Calu3 (cell line): ENCODE measurements around the gene ASTN1. TPM values are rescaled to one million over a fixed set of nuclear protein-coding genes. Genes with fewer than 3 reads are reported as not detected.

Experiments used
- BruUV-seq: library from RNA; stranded (reverse); fragments of 400-500 nt; replicated peaks from 2 replicates; lab custom pipeline; 2021; lab: Mats Ljungman, UMichigan
- CTCF ChIA-PET: fragments of 300-600 bp; sonication (Branson Sonifier 250); formaldehyde crosslinking; loops from one replicate; lab custom pipeline; 2022; ENCODE audit warnings: antibody characterized with exemption; lab: Charles Lee
- DNase-seq: peaks from one replicate; pipeline ENCODE4 v3.0.0; 2022
- H3K27ac Mint-ChIP-seq: one replicate; pipeline ENCODE4 v1.8.0; 2022; ENCODE audit warnings: mixed read lengths; ENCODE audit not compliant: unreplicated experiment
- H3K27me3 Mint-ChIP-seq: one replicate; pipeline ENCODE4 v1.8.0; 2022; ENCODE audit warnings: mixed read lengths; ENCODE audit not compliant: unreplicated experiment
- H3K36me3 Mint-ChIP-seq: one replicate; pipeline ENCODE4 v1.8.0; 2022; ENCODE audit warnings: mild to moderate bottlenecking, moderate library complexity, mixed read lengths; ENCODE audit not compliant: insufficient read depth, unreplicated experiment
- H3K4me1 Mint-ChIP-seq: one replicate; pipeline ENCODE4 v1.8.0; 2022; ENCODE audit warnings: mild to moderate bottlenecking, low read depth, mixed read lengths; ENCODE audit not compliant: unreplicated experiment
- H3K4me3 Mint-ChIP-seq: one replicate; pipeline ENCODE4 v1.8.0; 2022; ENCODE audit warnings: mild to moderate bottlenecking, low read depth, moderate library complexity, mixed read lengths; ENCODE audit not compliant: unreplicated experiment
- H3K9me3 Mint-ChIP-seq: one replicate; pipeline ENCODE4 v1.8.0; 2022; ENCODE audit warnings: low read depth, mixed read lengths; ENCODE audit not compliant: unreplicated experiment
- CTCF ChIP-seq: fragments of 200-600 bp; IDR thresholded peaks from one replicate; pipeline ENCODE4 v1.8.0; 2022; ENCODE audit warnings: antibody characterized with exemption; ENCODE audit not compliant: unreplicated experiment
- intact Hi-C: fragments of 100-400 bp; cut with micrococcal nuclease; formaldehyde crosslinking; loops from one replicate; pipeline ENCODE4 v1.10.0; 2022; ENCODE audit not compliant: unreplicated experiment
- microRNA-seq: library from miRNA; unstranded; fragments of <30 nt; microRNA quantifications from one replicate; pipeline ENCODE4 v1.2.0, GENCODE V29; 2022
- total RNA-seq: library from RNA; stranded (reverse); gene quantifications from 2 replicates; pipeline ENCODE4 v1.2.3, GENCODE V29; 2022

ASTN1 gene
- total RNA-seq, 1 experiment from 2014 or later = not detected

- DNase-seq = no peak
- Mint-ChIP-seq H3K27ac (no peak overlapping the region), H3K27me3 (peaks cover 11% of the 10 kb centered on the region), H3K36me3 (no peaks in the 10 kb centered on the region), H3K9me3 (peaks cover 4% of the 10 kb centered on the region), H3K4me3 (no peak overlapping the region), H3K4me1 (no peaks in the 10 kb centered on the region)
- intact Hi-C loops = no loop called here
- TF ChIP-seq CTCF = no peak
- no TSS peak for BruUV-seq
- CTCF ChIA-PET = no interaction called here
These were observed 348.3 kb downstream of the ASTN1 start for GRCh38 chr1:176816232-176816631.

GRCh38 chr1:176815621-176816020 is 348.9 kb downstream of the ASTN1 start:
- no peak for DNase-seq
- no peaks in the 10 kb centered on the region for H3K4me1 Mint-ChIP-seq
- no peaks in the 10 kb centered on the region for H3K36me3 Mint-ChIP-seq
- H3K27ac Mint-ChIP-seq = no peak overlapping the region
- peaks cover 11% of the 10 kb centered on the region for H3K27me3 Mint-ChIP-seq
- no peak for TF ChIP-seq CTCF
- CTCF ChIA-PET = no interaction called here
- BruUV-seq = no TSS peak
- peaks cover 4% of the 10 kb centered on the region for H3K9me3 Mint-ChIP-seq
- no peak overlapping the region for H3K4me3 Mint-ChIP-seq
- intact Hi-C loops = no loop called here

DNA sequence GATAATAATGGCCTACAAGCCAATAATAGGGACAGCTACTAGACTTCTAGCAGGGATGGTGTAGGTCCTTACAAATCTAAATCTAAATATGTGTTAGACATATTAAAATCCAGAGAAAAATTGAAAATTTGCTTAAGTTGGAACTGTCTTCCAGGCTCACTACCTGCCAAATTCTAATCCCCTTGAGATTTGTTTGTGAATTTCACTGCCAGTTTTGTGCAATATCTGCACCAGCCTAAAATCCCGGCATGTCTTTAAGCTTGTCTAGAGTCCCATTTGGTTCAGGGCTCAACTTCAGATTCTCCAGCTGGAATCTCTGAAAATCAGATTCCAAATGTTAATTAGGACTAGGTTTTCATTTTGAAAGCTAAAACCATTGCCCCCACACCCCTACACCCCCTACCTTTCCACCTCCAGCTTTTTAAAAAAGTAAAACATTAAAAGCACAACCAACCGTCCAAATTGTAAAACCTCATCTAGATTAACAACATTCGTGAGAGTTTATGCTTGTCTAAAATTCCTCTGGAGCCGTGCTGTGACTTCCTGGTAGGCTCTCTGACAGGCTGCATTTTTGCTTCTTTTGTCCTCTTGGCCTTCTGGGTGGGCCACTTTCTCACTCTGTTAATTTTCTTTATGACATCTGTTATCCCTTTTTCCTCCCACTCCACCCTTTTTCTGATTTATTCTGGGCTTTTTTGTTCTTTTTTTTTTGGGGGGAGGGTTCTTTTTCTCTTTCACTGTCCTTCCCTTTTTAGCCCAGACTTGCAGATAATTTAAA is 352.8 kb downstream of the ASTN1 start:
- TF ChIP-seq CTCF = no peak
- no TSS peak for BruUV-seq
- CTCF ChIA-PET = interaction anchor here (1.1 kb wide), 1 partner anchor 9 kb away, joined by 3 read pairs; no protein-coding TSS in a partner anchor

GRCh38 chr1:176809292-176809691 is 355.2 kb downstream of the ASTN1 start:
- BruUV-seq = no TSS peak
- CTCF ChIA-PET = interaction anchor here (0.7 kb wide), 2 partner anchors 11 to 47 kb away, joined by 3 to 5 read pairs; no protein-coding TSS in a partner anchor

More for the DNA sequence above, 352.8 kb downstream of the ASTN1 start:
- H3K27me3 Mint-ChIP-seq = peaks cover 11% of the 10 kb centered on the region
- intact Hi-C loops = no loop called here
- H3K9me3 Mint-ChIP-seq = peaks cover 4% of the 10 kb centered on the region
- H3K4me3 Mint-ChIP-seq = no peak overlapping the region
- H3K27ac Mint-ChIP-seq = no peak overlapping the region
- no peak for DNase-seq
- H3K36me3 Mint-ChIP-seq = no peaks in the 10 kb centered on the region
- no peaks in the 10 kb centered on the region for H3K4me1 Mint-ChIP-seq

More at GRCh38 chr1:176809292-176809691, 355.2 kb downstream of the ASTN1 start:
- no peak overlapping the region for H3K4me3 Mint-ChIP-seq
- no peaks in the 10 kb centered on the region for H3K9me3 Mint-ChIP-seq
- no peak for DNase-seq
- TF ChIP-seq CTCF = no peak
- H3K27ac Mint-ChIP-seq = no peak overlapping the region
- no peaks in the 10 kb centered on the region for H3K4me1 Mint-ChIP-seq
- no peaks in the 10 kb centered on the region for H3K36me3 Mint-ChIP-seq
- peaks cover 13% of the 10 kb centered on the region for H3K27me3 Mint-ChIP-seq
- intact Hi-C loops = no loop called here

Small RNA genes within 50 kb of the gene (microRNA-seq; reads per million reads assigned to microRNA genes)
- gene MIR488 = not detected

Other genes with a start within 250 kb of the ASTN1 start
- not detected in 2 replicates for gene BRINP2, start 6.2 kb upstream of the ASTN1 start, total RNA-seq